GM12875 (cell line): Measurements from ENCODE around the gene SPRY1.

Experiments
- H3K4me3 ChIP-seq: one replicate; pipeline ENCODE4 v1.5.1; 2011; ENCODE audit warnings: low read depth, low read length, control low read depth
- CTCF ChIP-seq: IDR thresholded peaks from 2 replicates; pipeline ENCODE4 v1.5.1; 2011; ENCODE audit warnings: low read depth, mild to moderate bottlenecking, control low read depth, inconsistent platforms, low read length, moderate library complexity, borderline replicate concordance; ENCODE audit not compliant: insufficient read depth

SPRY1 gene

GRCh38 chr4:123417813-123418212, 21.2 kb downstream of the SPRY1 start:
- no peak for TF ChIP-seq CTCF
- no peak overlapping the region for H3K4me3 ChIP-seq

DNA sequence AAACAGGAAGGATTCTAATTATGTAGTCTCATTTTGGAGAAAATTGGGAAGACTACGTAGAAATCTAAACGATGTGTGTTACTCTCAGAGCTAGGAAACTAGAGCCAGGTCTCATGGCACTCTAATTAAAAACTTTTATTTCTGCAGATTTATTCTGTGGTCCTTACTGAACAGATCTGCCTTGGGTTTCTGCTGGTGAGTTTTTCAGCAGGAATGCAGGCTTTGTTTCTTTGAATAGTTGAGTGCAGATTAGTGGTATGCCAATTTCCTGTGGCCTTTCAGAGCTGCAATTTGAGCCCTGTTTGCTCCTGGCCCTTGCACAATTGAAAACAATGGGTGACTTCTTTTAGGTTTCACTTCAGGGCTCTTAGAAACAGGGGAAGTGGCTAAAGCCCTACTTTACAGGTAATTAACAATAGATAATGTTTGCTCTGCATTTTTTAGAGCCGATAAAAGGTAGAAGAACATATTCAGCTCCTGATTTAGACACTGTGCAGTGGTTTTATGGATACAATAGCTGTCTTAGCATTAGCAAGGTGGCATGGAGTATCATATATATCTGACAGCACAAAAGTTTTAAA, 21.8 kb downstream of the SPRY1 start:
- TF ChIP-seq CTCF: no peak
- no peak overlapping the region for H3K4me3 ChIP-seq

DNA sequence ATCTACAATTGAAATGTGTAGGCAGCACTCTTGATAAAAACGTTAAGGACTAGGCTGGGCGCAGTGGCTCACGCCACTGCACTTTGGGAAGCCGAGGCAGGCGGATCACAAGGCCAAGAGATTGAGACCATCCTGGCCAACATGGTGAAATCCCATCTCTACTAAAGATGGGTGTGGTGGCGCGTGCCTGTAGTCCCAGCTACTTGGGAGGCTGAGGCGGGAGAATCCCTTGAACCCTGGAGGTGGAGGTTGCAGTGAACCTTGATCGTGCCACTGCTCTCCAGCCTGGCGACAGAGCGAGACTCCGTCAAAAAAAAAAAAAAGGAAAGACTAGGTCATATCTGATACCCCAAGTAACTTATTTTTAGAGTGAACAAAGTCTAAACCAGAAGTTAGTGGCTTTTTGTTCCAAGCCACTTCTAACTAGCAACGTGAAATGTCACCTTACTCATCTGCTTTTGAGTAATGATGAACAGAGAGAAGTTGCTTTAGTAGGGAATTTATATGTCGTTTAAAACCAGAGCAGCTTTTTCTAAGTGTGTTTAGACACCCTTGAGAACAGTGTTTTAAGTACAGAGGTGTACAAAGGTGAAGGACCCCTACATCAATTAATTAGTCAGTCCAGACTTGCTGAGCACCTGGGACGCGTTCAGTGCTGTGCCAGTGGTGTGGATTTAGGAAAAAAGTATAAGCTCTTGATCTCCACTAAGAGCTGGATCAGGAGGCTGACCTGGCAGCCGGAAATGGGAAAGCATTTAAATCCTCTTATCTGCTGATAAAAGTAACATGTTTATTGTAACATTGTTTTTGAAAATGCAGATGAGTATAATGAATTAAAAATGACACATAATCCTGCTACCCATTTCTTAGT, 23.5 kb downstream of the SPRY1 start:
- H3K4me3 ChIP-seq: no peak overlapping the region
- no peak for TF ChIP-seq CTCF

DNA sequence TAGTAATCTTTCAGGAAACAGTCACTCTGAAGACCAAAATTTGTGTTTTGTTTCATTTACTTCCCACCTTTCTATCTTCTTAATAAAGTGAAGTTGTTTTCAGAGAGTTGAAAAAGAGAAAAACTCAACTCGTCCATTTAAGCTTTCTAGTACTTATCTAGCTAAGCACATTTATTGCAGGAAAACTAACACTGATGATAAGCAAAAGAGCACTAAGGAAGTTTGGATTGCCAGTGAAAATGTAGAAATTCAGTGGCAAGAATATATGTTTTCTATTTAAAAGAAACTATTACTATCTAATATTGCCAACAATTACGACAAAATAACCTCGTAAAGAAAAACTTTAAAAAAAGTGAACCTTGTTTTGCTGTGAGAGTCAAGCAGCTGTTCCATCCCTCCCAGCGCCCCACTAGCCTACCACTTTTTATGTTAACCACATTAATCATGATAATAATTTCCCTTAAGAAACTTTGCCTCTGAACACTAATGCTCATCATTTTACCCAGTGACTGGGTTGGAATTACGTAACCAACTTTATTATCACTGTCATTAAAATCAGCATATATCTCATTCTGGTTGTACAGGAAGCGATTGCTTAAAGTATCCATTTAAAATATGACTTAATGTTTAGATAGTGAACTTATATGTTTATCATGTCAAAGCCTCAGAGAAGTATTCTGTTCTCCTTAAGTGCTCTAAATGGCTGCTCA, 24.8 kb downstream of the SPRY1 start:
- TF ChIP-seq CTCF: no peak
- no peak overlapping the region for H3K4me3 ChIP-seq

DNA sequence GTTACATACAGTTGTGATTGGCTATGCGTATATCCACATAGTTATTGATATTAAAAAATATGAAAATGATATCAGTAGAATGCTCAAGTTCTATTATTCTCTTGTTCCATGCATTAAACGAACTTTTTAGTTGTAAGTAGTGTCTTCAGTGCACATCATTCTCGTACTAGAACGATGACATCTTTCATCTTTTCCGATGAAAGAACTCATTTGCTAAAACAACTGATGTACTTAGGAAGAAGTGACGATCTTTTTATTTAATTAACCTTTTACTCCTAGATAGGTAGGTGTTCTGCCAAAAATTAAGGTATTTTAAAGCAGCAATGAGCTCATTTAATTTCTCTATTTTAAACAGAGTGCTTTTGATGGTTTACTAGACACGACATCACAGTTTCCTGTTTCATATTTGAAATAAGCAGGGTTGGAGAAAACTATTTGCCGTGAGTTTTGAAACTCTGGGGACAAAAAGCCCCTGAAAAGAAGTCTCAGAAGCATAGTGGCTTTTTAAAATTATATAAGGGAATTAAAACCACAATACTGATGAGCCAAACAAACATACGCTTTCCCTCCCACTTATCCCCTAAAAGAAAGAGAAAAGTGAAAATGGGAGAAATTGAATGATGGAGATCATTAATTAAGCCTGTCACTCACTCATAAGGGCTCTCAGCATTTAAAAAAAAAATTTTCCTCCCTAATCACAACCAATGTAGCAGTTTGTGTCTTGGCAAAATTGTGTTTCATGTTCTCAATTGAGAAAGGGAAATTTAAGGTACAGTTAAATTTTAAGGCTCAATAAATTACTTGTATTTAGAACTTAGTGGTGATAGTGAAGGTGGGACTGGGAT, 25.6 kb downstream of the SPRY1 start:
- TF ChIP-seq CTCF: no peak
- H3K4me3 ChIP-seq: no peak overlapping the region

DNA sequence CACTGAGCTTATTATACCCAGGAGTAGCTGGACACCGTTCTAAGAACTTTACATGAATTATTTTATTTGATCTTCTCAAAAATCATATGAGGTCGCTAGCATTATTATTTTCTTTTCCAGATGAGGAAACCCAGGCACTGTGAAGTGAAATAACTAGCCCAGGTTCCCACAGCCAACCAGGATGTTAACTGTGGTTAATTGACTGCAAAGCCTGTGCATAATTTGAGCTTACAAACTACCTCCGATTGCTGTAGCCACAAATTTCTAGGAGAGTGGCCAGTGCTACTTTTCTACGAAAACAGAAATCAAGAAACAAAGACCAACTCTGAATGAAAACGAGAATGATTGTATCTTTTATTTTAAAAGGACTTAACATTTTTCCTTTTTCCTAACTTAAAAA, 27.2 kb downstream of the SPRY1 start:
- H3K4me3 ChIP-seq: no peak overlapping the region
- TF ChIP-seq CTCF: no peak
